Activated T-helper 1 cell treated with anti-CD3 and anti-CD28 coated beads, Interleukin-2, amount 50 U/mL, for 16 hours (primary cell): ENCODE data around the gene FAM98A.

Experiments used
- DNase-seq, 2 donors: peaks; one replicate each; pipeline ENCODE4 v3.0.0-alpha.2; 2020; ENCODE audit warnings: low read depth in 1 of 2, low spot score in 1 of 2

Gene FAM98A

GRCh38 chr2:33598561-33599174 lies 431 bp downstream of the FAM98A start:
- peak in 1 of 2 donors; percentile 15 for DNase-seq

GRCh38 chr2:33597026-33597425 lies 2.1 kb downstream of the FAM98A start:
- no peak for DNase-seq

DNA sequence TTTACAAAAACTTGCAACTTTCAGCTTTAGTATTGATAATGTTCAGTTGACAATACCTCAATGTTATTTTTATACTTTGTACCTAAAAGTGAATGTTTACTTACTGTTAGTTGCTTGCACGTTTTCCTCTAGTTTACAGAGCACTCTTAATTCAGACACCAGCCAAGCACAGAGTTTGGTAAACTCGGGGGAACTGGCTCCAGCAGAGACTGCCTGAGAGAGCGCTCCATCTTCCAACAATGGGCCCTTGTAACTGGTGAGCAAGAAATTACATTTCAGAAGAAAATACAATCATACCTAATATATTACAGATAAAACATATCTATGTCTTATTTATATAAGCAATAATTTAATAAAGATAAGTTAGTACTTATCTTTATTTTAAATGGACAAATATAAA lies 3.7 kb downstream of the FAM98A start:
- DNase-seq = no peak

GRCh38 chr2:33589444-33589843 lies 9.7 kb downstream of the FAM98A start:
- DNase-seq = no peak

GRCh38 chr2:33588232-33588631 lies 10.9 kb downstream of the FAM98A start:
- no peak for DNase-seq

DNA sequence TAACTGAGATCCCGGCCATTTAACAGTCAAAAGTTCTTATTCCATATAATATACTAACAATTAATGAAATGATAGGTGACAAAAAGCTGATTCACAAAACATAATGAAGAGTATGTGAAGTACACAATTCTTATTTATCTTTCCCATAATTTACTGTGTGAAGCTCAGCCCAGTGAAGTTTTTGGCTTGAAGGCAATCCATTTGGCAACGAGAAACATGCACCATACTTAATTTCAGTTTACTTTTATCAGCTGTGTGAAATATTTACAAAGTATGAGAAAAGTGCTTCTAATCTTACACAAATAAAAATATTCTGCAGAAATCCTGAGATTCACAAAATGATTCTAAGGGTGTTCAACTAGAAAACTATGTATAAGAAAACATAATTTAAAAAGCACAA lies 12.3 kb downstream of the FAM98A start:
- DNase-seq = no peak

GRCh38 chr2:33583194-33583938 lies 15.7 kb downstream of the FAM98A start:
- no peak for DNase-seq

DNA sequence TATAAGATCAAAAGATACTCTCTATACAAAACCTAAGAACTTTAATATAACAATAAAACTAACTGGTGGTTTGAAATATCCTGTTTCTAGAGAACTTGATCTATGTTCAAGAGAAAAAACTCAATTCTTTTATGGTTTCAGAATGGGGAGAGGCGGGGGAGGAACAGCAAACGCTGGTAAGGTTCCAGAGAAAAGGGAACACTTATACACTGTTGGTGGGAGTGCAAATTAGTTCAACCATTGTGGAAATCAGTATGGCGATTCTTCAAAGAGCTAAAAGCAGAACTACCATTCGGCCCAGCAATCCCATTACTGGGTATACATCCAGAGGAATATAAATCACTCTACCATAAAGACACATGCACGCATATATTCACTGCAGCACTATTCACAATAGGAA lies 17.2 kb downstream of the FAM98A start:
- DNase-seq = no peak

DNA sequence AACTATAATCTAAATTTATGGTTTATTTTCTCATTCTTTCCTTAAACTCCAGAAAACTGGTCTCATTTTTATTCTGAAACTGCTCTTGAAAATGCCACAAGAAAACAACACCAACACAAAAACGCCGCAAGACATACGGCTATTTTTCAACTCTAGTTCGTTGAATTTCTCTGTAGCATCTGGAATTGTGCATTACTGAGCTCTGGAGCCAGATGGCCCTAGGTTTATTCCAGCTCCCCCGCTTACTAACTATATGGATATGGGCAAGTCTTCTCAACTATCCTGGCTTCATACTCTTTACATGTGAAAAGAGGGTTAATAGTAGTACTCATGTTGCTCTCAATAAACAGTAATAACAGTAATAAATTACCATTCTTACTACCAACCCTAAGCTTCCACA lies 19.9 kb downstream of the FAM98A start:
- DNase-seq = no peak

- DNase-seq = no peak
Measured at GRCh38 chr2:33577668-33578067, 21.4 kb downstream of the FAM98A start.

DNA sequence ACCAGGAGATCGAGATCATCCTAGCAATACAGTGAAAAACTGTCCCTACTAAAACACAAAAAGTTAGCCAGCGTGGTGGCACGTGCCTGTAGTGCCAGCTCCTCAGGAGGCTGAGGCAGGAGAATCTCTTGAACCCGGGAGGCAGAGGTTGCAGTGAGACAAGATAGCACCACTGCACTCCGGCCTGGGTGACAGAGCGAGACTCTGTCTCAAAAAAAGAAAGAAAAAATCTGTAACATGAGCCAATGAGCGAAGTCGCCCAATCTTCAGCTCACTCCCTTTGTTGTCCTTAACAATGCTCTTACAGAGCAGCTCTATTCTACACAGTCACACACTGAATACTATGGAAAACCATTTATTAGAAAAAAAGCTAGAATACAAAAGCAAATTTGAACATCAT lies 22.0 kb downstream of the FAM98A start:
- no peak for DNase-seq

DNA sequence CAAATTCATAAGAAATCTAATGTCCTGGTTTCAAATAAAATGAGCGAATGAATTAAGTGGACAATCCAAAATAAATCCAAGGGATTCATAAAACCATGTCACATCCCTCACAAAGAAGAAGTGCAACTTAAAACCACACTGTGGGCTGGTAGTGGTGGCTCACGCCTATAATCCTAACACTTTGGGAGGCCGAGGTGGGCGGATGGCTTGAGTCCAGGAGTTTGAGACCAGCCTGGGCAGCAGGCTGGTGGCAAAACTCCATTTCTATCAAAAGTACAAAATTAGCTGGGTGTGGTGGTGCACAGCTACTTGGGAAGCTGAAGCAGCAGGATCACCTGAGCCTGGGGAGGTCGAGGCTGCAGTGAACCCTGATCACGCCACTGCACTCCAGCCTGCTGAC lies 25.4 kb downstream of the FAM98A start:
- DNase-seq = no peak

GRCh38 chr2:33570681-33571080 lies 28.4 kb downstream of the FAM98A start:
- no peak for DNase-seq

- DNase-seq = no peak
Measured at GRCh38 chr2:33561872-33562271, 37.2 kb downstream of the FAM98A start.

DNA sequence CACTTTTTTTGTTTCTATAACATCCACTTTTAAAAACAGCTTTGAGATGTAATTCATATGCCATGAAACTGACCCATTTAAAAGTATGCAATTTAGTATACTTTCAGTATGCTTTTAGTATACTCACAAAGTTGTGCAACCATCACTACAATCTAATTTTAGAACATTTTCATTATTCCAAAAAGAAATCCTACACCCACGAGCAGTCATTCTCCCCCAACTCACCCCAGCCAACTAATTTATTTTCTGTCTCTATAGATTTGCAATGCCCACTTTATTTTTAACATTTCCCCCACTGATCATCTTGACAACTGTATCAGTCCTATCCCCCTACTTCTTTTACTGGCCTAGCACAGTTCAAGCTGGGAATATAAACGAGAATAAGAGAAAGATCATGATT lies 39.1 kb downstream of the FAM98A start:
- DNase-seq = no peak

DNA sequence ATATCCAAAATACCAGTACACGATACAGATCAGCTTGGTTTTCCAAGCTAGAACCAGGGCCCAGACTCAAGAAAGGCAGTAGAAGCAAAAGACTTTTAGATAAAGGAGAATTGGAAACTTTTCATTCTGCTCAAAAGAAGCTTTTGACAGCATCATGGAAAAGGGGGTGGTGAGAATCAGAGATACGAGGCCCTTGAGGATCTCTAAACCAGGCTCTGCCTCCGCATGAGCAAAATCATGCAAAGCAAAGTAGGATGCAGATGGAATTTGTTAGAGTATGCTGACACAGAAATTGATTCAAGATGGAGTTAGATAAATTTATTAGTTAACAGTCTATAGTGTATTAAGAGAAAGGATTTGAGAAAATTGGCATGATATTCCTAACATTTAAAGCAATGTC lies 39.8 kb downstream of the FAM98A start:
- no peak for DNase-seq

DNA sequence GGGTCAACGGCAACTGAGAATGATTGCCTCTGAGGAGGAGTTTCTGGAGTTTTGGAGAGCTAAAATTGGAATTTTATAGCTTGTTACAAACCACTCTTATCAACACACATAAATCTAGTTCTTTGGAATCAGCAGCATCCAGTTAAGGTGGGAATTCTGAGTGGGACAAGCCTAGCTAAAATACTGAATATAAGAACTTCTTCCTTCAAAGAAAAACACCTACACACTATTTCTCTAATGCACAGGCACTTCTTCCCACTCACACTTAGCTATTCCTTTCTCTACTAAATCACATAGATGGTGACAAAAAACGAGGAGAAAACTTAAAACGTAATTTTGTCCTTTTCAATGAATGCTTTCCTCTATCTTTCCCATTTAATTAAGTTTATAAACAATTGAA lies 43.4 kb downstream of the FAM98A start:
- no peak for DNase-seq

GRCh38 chr2:33552758-33553461 lies 46.2 kb downstream of the FAM98A start:
- DNase-seq = no peak

DNA sequence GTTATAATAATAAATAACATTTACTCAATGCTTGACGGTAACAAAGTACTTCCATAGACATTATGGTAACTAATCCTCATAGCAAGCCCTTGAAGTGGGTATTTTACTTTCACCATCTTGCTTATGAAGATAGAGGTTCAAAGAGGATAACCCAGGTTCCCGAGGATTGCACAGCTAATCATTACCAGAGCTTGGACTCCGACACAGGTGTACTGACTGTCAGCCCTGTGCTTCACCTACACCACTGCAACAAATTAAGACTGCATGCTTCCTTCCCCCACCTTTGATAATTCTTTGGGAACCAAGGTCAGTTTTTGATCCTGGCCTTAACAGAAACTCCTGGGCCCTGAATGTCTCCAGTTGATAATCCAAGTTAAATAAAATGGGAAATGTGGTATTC lies 48.9 kb downstream of the FAM98A start:
- DNase-seq = no peak

GRCh38 chr2:33541243-33541642 lies 57.9 kb downstream of the FAM98A start:
- DNase-seq = no peak

DNA sequence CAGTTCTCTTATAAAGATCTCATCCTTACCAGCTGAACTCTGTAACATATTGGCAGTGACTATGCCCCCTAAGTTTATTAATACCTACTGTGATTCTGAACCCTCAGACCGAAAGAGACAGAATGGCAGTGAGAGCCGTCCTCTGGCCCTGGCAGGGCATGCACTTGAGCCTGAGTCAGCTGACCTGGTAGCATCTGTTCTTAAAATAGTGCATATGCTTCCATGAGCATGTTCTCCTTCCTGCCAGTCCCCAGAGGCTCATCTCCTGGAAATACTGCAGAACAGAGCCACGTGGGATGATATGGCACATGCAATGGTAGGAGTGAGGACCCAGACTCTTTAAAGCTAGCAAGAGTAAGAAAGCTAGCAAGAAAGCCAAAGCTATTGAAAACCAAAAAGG lies 63.7 kb downstream of the FAM98A start:
- no peak for DNase-seq
